ENCODE results near the gene TRAPPC3. TPM values are rescaled to one million over a fixed set of nuclear protein-coding genes. Genes with fewer than 3 reads are reported as not detected.

TRAPPC3 gene
- total RNA-seq, 1 experiment from 2014 or later = 64.6 TPM

DNA sequence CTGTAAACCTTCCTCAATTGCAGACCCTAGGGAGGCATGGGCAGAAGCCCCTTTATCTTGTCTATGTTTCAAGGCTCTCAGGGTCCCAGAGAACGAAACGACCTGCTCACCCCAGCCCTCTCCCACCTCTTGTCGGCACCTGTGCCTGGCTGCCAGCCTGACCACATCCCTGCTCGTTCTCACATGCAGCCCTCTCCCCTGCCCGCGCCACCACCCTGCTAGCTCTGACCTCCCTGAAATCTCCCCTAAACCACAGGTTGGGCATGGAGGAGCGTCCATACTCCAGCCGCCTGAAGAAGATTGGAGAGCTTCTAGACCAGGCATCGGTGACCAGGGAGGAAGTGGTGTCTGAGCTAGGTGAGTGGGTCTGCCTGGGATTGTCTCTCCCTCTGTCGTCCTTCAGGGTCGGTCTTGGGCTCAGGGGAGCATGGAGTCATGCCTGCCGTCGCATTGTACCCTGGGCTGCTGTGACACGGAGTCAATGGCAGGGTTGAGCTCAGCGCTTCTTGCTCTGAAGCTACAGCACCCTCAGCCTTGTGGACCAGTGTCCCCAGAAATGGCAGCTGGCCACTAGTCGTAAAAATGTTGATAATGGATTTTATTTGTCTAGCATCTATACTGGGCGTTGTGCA, 57.0 kb downstream of the TRAPPC3 start:
- H3K79me2 ChIP-seq (ENCODE audit: insufficient read depth, low read length) = peaks cover 27% of the 10 kb centered on the region
- H3K9me2 ChIP-seq (ENCODE audit: insufficient read depth) = no peaks in the 10 kb centered on the region
- H3K4me3 ChIP-seq (replicated peaks in 1 of 2; ENCODE audit: low read depth in 1 of 2, low read length in 2 of 2) = no peak overlapping the region
- H4K20me1 ChIP-seq (ENCODE audit: insufficient read depth) = no peaks in the 10 kb centered on the region
- peaks cover 0 to 21% of the 10 kb centered on the region in 2 experiments; a peak in 2 of 4 replicates for H3K4me1 ChIP-seq (ENCODE audit: control insufficient read depth in 1 of 2, insufficient read depth in 2 of 2, low read length in 2 of 2)
- no peak overlapping the region for H3K27ac ChIP-seq (ENCODE audit: low read depth, low read length)
- TF ChIP-seq CBX3 (IDR thresholded peaks at IDR 0.05; ENCODE audit: low read depth) = no peak
- TF ChIP-seq RAD21 (IDR thresholded peaks at IDR 0.05; ENCODE audit: low read depth) = no peak
- TF ChIP-seq ZNF274 (IDR thresholded peaks at IDR 0.05; ENCODE audit: low read depth, low read length) = no peak
- TF ChIP-seq SRF (IDR thresholded peaks at IDR 0.05; ENCODE audit: low read depth) = no peak
- TF ChIP-seq JUND (IDR thresholded peaks at IDR 0.05) = no peak
- ChIA-PET RAD21 (ENCODE audit: low non-redundant PET in 1 of 2, low total read pairs in 2 of 2, uncharacterized antibody in 2 of 2, unreplicated experiment in 2 of 2) (no interaction called here), POLR2A (no interaction called here), CTCF (no interaction called here)
- no peak for ATAC-seq
- no TSS peak for BruUV-seq (replicated peaks)
- no peaks in the 10 kb centered on the region for H3K9me3 ChIP-seq (ENCODE audit: control insufficient read depth in 1 of 2, insufficient read depth in 1 of 2, low read depth in 1 of 2, low read length in 2 of 2)
- peaks cover 26 to 31% of the 10 kb centered on the region in 2 experiments; a peak in 3 of 4 replicates for H3K36me3 ChIP-seq (ENCODE audit: control insufficient read depth in 1 of 2, insufficient read depth in 2 of 2, low read length in 2 of 2)
- H2AFZ ChIP-seq (ENCODE audit: low read depth, low read length, poor library complexity, severe bottlenecking) = no peak overlapping the region
- H3K9ac ChIP-seq (ENCODE audit: low read length) = no peak overlapping the region
- no peak overlapping the region for H3K4me2 ChIP-seq (ENCODE audit: low read length)
- H3K27me3 ChIP-seq (ENCODE audit: insufficient read depth, low read length) = no peaks in the 10 kb centered on the region
- intact Hi-C loops (cut with micrococcal nuclease) = no loop called here
- DNase-seq (ENCODE audit: low read depth, low spot score) = no peak

DNA sequence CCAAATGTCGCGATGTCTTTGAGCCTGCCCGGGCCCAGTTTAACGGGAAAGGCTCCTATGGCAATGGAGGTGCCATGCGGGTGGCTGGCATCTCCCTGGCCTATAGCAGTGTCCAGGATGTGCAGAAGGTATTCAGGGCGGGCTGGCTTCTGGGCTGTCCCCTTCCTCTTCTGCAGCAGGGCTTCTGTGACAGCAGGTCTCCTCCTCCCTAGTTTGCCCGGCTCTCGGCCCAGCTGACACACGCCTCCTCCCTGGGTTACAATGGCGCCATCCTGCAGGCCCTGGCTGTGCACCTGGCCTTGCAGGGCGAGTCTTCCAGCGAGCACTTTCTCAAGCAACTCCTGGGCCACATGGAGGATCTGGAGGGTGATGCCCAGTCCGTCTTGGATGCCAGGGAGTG, 57.6 kb downstream of the TRAPPC3 start:
- RAD21 ChIA-PET (ENCODE audit: low non-redundant PET in 1 of 2, low total read pairs in 2 of 2, uncharacterized antibody in 2 of 2, unreplicated experiment in 2 of 2) = no interaction called here

More for the DNA sequence above, 57.6 kb downstream of the TRAPPC3 start:
- H3K4me1 ChIP-seq (ENCODE audit: control insufficient read depth in 1 of 2, insufficient read depth in 2 of 2, low read length in 2 of 2) = peaks cover 0 to 16% of the 10 kb centered on the region in 2 experiments; a peak in 2 of 4 replicates
- ATAC-seq = no peak
- H3K27me3 ChIP-seq (ENCODE audit: insufficient read depth, low read length) = no peaks in the 10 kb centered on the region
- no peak overlapping the region for H3K4me2 ChIP-seq (ENCODE audit: low read length)
- intact Hi-C loops (cut with micrococcal nuclease) = no loop called here
- H3K79me2 ChIP-seq (ENCODE audit: insufficient read depth, low read length) = peaks cover 27% of the 10 kb centered on the region
- BruUV-seq (replicated peaks) = no TSS peak
- DNase-seq (ENCODE audit: low read depth, low spot score) = no peak
- no peaks in the 10 kb centered on the region for H3K9me3 ChIP-seq (ENCODE audit: control insufficient read depth in 1 of 2, insufficient read depth in 1 of 2, low read depth in 1 of 2, low read length in 2 of 2)
- peaks cover 26 to 31% of the 10 kb centered on the region in 2 experiments; a peak in 3 of 4 replicates for H3K36me3 ChIP-seq (ENCODE audit: control insufficient read depth in 1 of 2, insufficient read depth in 2 of 2, low read length in 2 of 2)
- POLR2A ChIA-PET = no interaction called here
- no peak for TF ChIP-seq POLR2AphosphoS5 (IDR thresholded peaks at IDR 0.05; ENCODE audit: low read depth, low read length)
- TF ChIP-seq EZH2 (IDR thresholded peaks at IDR 0.05) = no peak
- TF ChIP-seq, protein P1, sequence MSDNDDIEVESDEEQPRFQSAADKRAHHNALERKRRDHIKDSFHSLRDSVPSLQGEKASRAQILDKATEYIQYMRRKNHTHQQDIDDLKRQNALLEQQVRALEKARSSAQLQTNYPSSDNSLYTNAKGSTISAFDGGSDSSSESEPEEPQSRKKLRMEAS (IDR thresholded peaks at IDR 0.05) = no peak
- TF ChIP-seq, protein P2, sequence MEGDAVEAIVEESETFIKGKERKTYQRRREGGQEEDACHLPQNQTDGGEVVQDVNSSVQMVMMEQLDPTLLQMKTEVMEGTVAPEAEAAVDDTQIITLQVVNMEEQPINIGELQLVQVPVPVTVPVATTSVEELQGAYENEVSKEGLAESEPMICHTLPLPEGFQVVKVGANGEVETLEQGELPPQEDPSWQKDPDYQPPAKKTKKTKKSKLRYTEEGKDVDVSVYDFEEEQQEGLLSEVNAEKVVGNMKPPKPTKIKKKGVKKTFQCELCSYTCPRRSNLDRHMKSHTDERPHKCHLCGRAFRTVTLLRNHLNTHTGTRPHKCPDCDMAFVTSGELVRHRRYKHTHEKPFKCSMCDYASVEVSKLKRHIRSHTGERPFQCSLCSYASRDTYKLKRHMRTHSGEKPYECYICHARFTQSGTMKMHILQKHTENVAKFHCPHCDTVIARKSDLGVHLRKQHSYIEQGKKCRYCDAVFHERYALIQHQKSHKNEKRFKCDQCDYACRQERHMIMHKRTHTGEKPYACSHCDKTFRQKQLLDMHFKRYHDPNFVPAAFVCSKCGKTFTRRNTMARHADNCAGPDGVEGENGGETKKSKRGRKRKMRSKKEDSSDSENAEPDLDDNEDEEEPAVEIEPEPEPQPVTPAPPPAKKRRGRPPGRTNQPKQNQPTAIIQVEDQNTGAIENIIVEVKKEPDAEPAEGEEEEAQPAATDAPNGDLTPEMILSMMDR (IDR thresholded peaks at IDR 0.05 in 2 of 3, conservative IDR thresholded peaks at IDR 0.05 in 1 of 3; ENCODE audit: borderline replicate concordance in 1 of 3, insufficient read depth in 1 of 3, low read depth in 2 of 3, low read length in 2 of 3) = no peak
- TF ChIP-seq ELF1 (IDR thresholded peaks at IDR 0.05; ENCODE audit: borderline replicate concordance, low read depth) = no peak
- TF ChIP-seq EZH2phosphoT487 (IDR thresholded peaks at IDR 0.05; ENCODE audit: borderline replicate concordance) = no peak
- no peak for TF ChIP-seq POLR2A (IDR thresholded peaks at IDR 0.05; ENCODE audit: borderline replicate concordance, extremely low read depth, insufficient read depth, insufficient read length)
- TF ChIP-seq FOSL1 (IDR thresholded peaks at IDR 0.05; ENCODE audit: low read depth) = no peak
- TF ChIP-seq, protein P3, sequence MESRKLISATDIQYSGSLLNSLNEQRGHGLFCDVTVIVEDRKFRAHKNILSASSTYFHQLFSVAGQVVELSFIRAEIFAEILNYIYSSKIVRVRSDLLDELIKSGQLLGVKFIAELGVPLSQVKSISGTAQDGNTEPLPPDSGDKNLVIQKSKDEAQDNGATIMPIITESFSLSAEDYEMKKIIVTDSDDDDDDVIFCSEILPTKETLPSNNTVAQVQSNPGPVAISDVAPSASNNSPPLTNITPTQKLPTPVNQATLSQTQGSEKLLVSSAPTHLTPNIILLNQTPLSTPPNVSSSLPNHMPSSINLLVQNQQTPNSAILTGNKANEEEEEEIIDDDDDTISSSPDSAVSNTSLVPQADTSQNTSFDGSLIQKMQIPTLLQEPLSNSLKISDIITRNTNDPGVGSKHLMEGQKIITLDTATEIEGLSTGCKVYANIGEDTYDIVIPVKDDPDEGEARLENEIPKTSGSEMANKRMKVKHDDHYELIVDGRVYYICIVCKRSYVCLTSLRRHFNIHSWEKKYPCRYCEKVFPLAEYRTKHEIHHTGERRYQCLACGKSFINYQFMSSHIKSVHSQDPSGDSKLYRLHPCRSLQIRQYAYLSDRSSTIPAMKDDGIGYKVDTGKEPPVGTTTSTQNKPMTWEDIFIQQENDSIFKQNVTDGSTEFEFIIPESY (IDR thresholded peaks at IDR 0.05; ENCODE audit: extremely low read depth, insufficient replicate concordance, low read length) = no peak
- TF ChIP-seq YY1 (IDR thresholded peaks at IDR 0.05; ENCODE audit: extremely low read depth, insufficient replicate concordance, low read depth, low read length) = no peak
- no peak for TF ChIP-seq ZNF274 (IDR thresholded peaks at IDR 0.05; ENCODE audit: low read depth, low read length)
- TF ChIP-seq SIN3A (IDR thresholded peaks at IDR 0.05; ENCODE audit: low read depth) = no peak
- no peak for TF ChIP-seq EGR1 (IDR thresholded peaks at IDR 0.05; ENCODE audit: low read depth)
- no peak for TF ChIP-seq ZFX (IDR thresholded peaks at IDR 0.05)
- H4K20me1 ChIP-seq (ENCODE audit: insufficient read depth) = no peaks in the 10 kb centered on the region
- H2AFZ ChIP-seq (ENCODE audit: low read depth, low read length, poor library complexity, severe bottlenecking) = no peak overlapping the region
- H3K9ac ChIP-seq (ENCODE audit: low read length) = no peak overlapping the region
- H3K27ac ChIP-seq (ENCODE audit: low read depth, low read length) = no peak overlapping the region
- CTCF ChIA-PET = no interaction called here
- H3K9me2 ChIP-seq (ENCODE audit: insufficient read depth) = no peaks in the 10 kb centered on the region
- no peak overlapping the region for H3K4me3 ChIP-seq (replicated peaks in 1 of 2; ENCODE audit: low read depth in 1 of 2, low read length in 2 of 2)
